Activated naive CD8-positive, alpha-beta T cell treated with anti-CD3 and anti-CD28 coated beads, Interleukin-2, amount 10 ng/mL, durations not matched to agents 7 days and 5 days (primary cell): Measurements from ENCODE around the gene FILIP1L. TPM values are rescaled to one million over a fixed set of nuclear protein-coding genes. Genes with fewer than 3 reads are reported as not detected.

Experiments
- ATAC-seq: fragments of 150-1000 bp; cut with Tn5 transposase; one replicate; pipeline ENCODE4 v1.10.0; 2021; ENCODE audit warnings: low read depth, moderate library complexity
- POLR2A ChIA-PET: fragments of 350-600 bp; sonication (Branson Sonifier 250); formaldehyde crosslinking; loops from one replicate; lab custom pipeline; 2021; ENCODE audit warnings: antibody characterized with exemption; lab: Charles Lee
- DNase-seq: peaks from one replicate; pipeline ENCODE4 v3.0.0; 2021
- H3K27ac Mint-ChIP-seq: one replicate; pipeline ENCODE4 v1.8.0; 2022; ENCODE audit warnings: mild to moderate bottlenecking, mixed read lengths
- H3K27me3 Mint-ChIP-seq: one replicate; pipeline ENCODE4 v1.8.0; 2022; ENCODE audit warnings: mild to moderate bottlenecking, moderate library complexity, mixed read lengths
- H3K36me3 Mint-ChIP-seq: one replicate; pipeline ENCODE4 v1.8.0; 2021; ENCODE audit warnings: mild to moderate bottlenecking, mixed read lengths
- H3K4me1 Mint-ChIP-seq: one replicate; pipeline ENCODE4 v1.8.0; 2021; ENCODE audit warnings: mixed read lengths
- H3K4me3 Mint-ChIP-seq: one replicate; pipeline ENCODE4 v1.8.0; 2022; ENCODE audit warnings: mild to moderate bottlenecking, moderate library complexity, mixed read lengths
- H3K9me3 Mint-ChIP-seq: one replicate; pipeline ENCODE4 v1.8.0; 2021; ENCODE audit warnings: mixed read lengths
- total RNA-seq, 2 experiments: library from RNA; stranded (reverse); gene quantifications; one replicate each; pipeline ENCODE4 v1.2.3, GENCODE V29; 2021

The FILIP1L gene
- total RNA-seq, 2 experiments from 2014 or later, result 2.0 to 2.4 TPM

DNA sequence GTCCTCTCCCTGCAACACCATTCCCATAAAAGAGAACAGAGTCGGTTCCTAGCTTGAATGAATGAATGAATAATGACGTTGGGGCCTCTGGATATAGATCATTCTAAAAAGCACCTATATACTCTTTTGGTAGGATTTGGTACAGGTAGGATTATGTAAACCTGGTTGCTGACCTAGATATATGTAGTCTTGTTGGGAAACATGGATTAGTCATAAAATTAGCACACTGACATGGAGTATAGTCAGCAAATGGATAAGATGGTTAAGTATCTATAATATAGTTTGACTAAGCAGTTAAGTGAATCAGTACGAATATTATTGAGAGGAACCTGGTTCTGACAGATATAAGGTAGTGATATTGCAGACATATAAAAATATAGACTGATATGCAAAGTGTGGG lies 142.5 kb downstream of the FILIP1L start:
- Mint-ChIP-seq H3K9me3 (no peaks in the 10 kb centered on the region), H3K4me1 (peaks cover 10% of the 10 kb centered on the region), H3K27me3 (no peaks in the 10 kb centered on the region), H3K4me3 (no peak overlapping the region), H3K27ac (no peak overlapping the region), H3K36me3 (peaks cover 7% of the 10 kb centered on the region)
- DNase-seq (no peak), ATAC-seq (no peak)
- POLR2A ChIA-PET, result no interaction called here

DNA sequence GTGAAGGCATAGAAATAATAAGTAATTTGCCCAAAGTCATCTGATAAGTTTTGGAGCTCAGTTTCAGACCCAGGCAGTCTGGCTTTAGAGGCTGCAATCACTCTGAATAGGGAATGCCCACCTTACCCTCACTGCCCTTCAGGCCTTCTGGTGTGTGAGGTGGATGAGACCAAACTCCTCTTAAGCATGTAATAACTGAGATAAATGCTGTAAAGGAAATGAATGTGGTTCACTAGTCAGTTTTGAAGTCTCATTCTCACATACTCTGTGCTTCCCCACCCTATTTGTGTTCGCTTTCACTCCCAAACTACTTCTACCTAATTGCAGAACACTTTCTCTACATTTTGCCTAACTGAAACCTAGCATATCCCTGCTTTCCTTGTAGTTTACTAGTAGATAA lies 144.1 kb downstream of the FILIP1L start:
- Mint-ChIP-seq H3K4me3 (peak overlapping the region; percentile 29), H3K9me3 (no peaks in the 10 kb centered on the region), H3K27ac (peak overlapping the region; percentile 71), H3K27me3 (no peaks in the 10 kb centered on the region), H3K4me1 (peaks cover 10% of the 10 kb centered on the region), H3K36me3 (peaks cover 5% of the 10 kb centered on the region)
- POLR2A ChIA-PET, result no interaction called here
- no peak for DNase-seq
- peak; percentile 54 for ATAC-seq

DNA sequence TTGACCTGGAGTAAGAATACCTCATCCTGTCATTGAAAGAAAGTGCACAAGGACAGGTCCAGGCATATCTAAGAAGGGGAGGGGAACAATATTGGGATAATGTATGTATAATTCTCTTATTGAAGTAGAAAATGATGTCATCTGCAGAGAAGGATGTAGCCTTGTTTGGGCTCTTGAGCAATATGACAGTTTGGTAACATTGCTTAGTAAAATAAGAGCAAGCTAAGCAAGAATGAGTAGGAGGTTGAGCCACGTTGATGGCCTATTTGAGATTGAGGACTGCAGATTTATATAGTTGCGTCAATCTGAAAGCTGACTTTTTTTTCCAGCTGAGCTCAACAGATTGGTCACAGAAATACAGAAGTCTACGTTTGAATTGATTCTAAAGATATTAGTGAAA lies 145.2 kb downstream of the FILIP1L start:
- POLR2A ChIA-PET, result no interaction called here
- Mint-ChIP-seq H3K36me3 (peaks cover 5% of the 10 kb centered on the region), H3K27me3 (no peaks in the 10 kb centered on the region), H3K9me3 (no peaks in the 10 kb centered on the region), H3K4me3 (no peak overlapping the region), H3K27ac (no peak overlapping the region), H3K4me1 (peaks cover 10% of the 10 kb centered on the region)
- ATAC-seq (no peak), DNase-seq (no peak)

DNA sequence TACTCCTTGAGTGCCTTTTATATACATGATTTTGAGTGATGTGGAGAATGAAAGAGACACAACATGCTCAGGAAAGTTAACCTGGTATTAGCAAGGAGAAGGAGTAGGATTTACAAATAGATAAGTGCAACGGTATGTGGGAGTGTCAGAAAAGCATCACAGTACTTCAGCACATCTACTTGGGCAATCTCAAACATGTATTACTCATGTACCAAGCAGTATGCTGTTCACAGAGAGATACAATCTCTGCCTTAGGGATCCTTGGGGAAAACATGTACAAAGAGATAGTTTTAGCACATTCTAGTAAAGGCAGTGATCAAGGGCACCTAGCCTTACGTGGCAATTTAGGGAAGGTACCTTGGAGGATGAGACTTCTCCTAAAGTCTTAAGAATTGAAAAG lies 146.5 kb downstream of the FILIP1L start:
- Mint-ChIP-seq H3K4me3 (no peak overlapping the region), H3K27ac (no peak overlapping the region), H3K36me3 (peaks cover 7% of the 10 kb centered on the region), H3K27me3 (no peaks in the 10 kb centered on the region), H3K9me3 (no peaks in the 10 kb centered on the region), H3K4me1 (peaks cover 10% of the 10 kb centered on the region)
- POLR2A ChIA-PET, result no interaction called here
- no peak for DNase-seq
- no peak for ATAC-seq

DNA sequence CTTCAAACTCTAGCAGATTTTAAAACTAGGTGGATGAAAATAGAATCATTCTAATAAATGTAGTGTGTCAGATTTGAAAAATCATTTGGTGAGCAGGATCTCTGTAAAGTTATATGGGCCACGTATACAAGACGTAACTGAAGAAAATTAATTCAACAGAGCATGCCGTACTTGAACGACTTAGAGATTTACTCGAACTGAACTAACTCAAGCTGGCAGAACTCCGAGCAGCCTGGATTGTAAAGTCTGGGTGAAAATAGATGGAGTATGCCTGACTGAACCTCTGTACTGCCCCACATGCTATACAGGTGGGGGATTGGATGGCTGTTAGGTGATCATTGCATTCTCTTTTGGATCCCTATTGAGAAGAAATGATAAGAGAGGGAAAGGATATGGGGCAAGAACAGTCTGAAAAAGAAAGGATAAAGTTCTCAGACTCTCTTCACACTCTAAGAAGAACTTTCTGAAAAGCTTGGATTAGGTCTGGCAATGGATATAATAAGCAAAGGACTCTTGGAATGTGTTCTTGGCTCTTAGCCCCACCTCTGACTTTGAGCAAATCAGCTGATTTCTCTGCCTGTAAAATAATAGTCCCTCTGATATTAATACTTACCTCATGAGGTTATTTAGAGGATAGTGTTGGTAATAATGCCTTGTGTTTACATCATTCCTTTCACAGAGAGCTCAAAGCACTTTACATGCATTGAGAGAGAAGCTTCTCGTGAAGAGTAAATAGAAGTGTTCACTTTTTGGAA lies 147.5 kb downstream of the FILIP1L start:
- H3K9me3 Mint-ChIP-seq, result no peaks in the 10 kb centered on the region

DNA sequence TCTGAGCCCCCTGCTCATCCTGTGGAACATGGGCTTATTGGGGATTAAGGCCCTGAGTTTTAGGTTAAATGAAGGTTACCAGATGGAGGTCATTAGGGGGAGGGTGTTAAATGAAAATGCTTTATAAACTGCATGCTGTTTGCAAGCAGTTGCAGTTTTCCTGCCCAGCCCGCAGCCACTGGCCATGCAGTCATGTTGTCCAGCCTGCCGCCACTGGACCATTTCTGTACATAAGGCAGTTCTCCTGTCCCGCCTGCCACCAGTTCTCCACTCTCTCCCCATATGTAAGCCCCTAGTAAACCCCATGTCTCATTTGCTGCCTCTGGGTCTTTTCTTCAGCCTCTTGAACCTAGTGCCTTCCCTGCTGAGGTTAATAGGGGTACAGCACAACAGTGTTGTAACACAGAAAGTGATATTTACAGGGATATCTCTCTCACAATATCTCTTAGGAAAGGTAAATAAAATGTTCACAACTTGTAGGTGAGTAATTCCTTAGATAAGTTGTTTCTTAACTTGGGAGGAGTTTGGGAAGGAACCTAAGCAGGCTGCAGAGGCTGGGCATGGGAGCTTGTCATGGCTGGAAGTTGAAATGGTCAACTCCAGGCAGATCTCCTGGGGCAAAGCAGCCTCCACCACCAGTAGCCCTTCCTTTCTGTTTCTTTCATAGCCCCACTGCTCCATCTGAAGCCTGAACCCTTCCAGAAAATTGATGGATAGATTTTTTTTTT lies 148.5 kb downstream of the FILIP1L start:
- H3K27me3 Mint-ChIP-seq, result no peaks in the 10 kb centered on the region
- POLR2A ChIA-PET, result no interaction called here
- H3K4me1 Mint-ChIP-seq, result peaks cover 14% of the 10 kb centered on the region
- no peak for ATAC-seq
- H3K27ac Mint-ChIP-seq, result no peak overlapping the region
- no peak overlapping the region for H3K4me3 Mint-ChIP-seq
- peaks cover 7% of the 10 kb centered on the region for H3K36me3 Mint-ChIP-seq
- no peak for DNase-seq
- no peaks in the 10 kb centered on the region for H3K9me3 Mint-ChIP-seq

More for the DNA sequence above, 147.5 kb downstream of the FILIP1L start:
- DNase-seq (no peak), ATAC-seq (no peak)
- H3K27ac Mint-ChIP-seq, result no peak overlapping the region
- POLR2A ChIA-PET, result no interaction called here
- no peak overlapping the region for H3K4me3 Mint-ChIP-seq
- H3K36me3 Mint-ChIP-seq, result peaks cover 7% of the 10 kb centered on the region
- H3K27me3 Mint-ChIP-seq, result no peaks in the 10 kb centered on the region
- peaks cover 13% of the 10 kb centered on the region for H3K4me1 Mint-ChIP-seq

DNA sequence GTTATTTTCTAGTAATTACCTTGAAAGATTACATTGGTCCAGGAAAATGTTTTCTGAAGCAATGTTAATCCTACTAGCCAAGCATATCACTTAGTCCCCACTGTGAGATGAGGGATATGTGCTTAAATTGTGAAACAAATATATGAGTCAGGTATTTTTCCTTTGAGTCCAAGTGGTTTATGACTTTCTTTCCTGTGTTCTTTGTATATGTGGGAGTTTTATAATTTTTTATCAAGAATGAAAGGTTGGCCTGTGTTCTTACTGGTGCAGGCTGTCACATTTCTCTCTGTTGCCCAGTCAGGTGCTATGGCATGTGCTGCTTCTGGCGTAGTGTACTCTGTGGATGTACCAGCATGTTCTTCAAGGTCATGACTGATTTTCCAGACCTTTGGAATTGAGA lies 149.2 kb downstream of the FILIP1L start:
- DNase-seq (no peak), ATAC-seq (no peak)
- no peaks in the 10 kb centered on the region for H3K9me3 Mint-ChIP-seq
- H3K4me3 Mint-ChIP-seq, result no peak overlapping the region
- no peak overlapping the region for H3K27ac Mint-ChIP-seq
- H3K27me3 Mint-ChIP-seq, result no peaks in the 10 kb centered on the region
- peaks cover 4% of the 10 kb centered on the region for H3K36me3 Mint-ChIP-seq
- H3K4me1 Mint-ChIP-seq, result peaks cover 8% of the 10 kb centered on the region
- POLR2A ChIA-PET, result no interaction called here

DNA sequence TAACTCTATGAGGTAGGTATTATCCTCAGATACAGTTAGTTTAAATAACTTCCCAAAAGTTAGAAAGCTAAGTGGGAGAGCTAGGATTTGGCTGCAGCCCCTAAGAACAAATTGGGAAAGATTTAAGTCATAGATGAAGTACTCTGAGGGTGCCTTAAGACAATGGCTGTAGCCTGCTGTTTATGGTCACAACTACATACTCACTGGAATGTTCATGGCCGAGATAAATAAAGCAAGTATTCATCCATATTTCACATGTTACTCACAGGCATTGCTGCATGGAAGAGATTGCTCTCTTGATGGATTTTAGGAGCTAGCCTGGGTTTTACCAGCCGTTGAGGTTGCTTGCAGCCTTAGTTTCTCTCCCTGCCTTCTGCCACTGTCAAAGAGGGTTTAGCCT lies 151.6 kb downstream of the FILIP1L start:
- H3K27ac Mint-ChIP-seq, result no peak overlapping the region
- no peak for ATAC-seq
- H3K36me3 Mint-ChIP-seq, result peaks cover 6% of the 10 kb centered on the region
- no peaks in the 10 kb centered on the region for H3K27me3 Mint-ChIP-seq
- no peak for DNase-seq
- no peak overlapping the region for H3K4me3 Mint-ChIP-seq
- H3K9me3 Mint-ChIP-seq, result no peaks in the 10 kb centered on the region
- peaks cover 7% of the 10 kb centered on the region for H3K4me1 Mint-ChIP-seq
- POLR2A ChIA-PET, result no interaction called here

DNA sequence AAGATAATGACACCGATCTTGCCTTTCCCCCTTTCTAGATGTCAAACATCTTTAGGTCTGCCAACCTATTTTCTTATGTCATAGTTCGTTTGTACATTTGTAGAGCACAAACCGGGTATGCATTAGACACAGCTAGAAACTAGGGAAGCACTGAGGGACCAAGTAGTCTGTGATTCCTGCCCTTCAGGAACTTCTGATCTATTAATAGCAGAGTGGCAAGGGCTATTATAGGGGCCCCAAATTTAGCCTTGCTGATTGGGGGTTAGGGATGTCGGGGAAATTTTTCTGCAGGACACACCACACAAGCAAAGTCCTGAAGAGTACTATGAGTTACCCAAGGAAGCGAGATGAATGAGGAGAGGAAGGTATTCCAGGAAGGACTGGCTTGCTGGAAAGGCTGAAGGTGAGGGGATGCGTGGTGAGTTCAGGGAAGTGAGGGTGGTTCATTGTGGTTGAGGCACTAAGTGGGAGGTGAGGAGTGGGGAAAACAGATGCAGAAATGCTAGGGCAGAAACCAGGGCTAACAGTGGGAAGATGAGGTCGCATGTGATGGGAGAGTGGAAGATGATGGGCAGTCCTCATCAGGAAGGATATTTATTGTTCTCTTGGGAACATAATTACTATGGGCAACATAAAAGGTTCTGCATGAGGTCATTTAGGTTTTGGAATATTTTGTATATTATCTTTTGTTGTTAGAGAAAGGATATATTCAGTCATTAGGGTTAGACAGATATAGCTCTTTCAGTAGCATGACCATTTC lies 152.4 kb downstream of the FILIP1L start:
- no peak overlapping the region for H3K27ac Mint-ChIP-seq
- H3K4me1 Mint-ChIP-seq, result peaks cover 7% of the 10 kb centered on the region
- ATAC-seq (no peak), DNase-seq (no peak)
- no peaks in the 10 kb centered on the region for H3K9me3 Mint-ChIP-seq
- no peak overlapping the region for H3K4me3 Mint-ChIP-seq
- no peaks in the 10 kb centered on the region for H3K27me3 Mint-ChIP-seq
- peaks cover 4% of the 10 kb centered on the region for H3K36me3 Mint-ChIP-seq
- POLR2A ChIA-PET, result no interaction called here

DNA sequence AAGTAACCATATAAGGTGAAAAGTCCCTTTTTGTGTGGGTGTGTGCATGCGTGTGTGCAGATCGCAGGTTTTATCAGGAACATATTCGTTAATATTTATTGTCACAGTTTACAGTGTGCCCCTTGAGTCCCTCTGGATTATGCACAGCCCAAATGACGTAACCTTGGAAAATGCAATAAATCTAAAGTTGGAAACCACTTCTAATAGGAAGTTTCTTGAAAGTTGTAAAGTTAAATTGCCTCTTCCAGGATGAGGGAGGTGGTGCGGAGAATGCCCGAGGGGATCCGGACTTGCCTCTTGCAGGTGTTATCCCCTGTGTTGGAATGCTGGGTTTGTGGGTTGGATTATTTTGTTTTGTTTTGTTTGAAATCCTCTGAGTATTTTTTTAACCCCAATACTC lies 153.4 kb downstream of the FILIP1L start:
- peaks cover 4% of the 10 kb centered on the region for H3K36me3 Mint-ChIP-seq
- H3K27ac Mint-ChIP-seq, result no peak overlapping the region
- no peak for ATAC-seq
- no peaks in the 10 kb centered on the region for H3K27me3 Mint-ChIP-seq
- POLR2A ChIA-PET, result no interaction called here
- no peaks in the 10 kb centered on the region for H3K9me3 Mint-ChIP-seq
- peaks cover 7% of the 10 kb centered on the region for H3K4me1 Mint-ChIP-seq
- no peak overlapping the region for H3K4me3 Mint-ChIP-seq
- no peak for DNase-seq

DNA sequence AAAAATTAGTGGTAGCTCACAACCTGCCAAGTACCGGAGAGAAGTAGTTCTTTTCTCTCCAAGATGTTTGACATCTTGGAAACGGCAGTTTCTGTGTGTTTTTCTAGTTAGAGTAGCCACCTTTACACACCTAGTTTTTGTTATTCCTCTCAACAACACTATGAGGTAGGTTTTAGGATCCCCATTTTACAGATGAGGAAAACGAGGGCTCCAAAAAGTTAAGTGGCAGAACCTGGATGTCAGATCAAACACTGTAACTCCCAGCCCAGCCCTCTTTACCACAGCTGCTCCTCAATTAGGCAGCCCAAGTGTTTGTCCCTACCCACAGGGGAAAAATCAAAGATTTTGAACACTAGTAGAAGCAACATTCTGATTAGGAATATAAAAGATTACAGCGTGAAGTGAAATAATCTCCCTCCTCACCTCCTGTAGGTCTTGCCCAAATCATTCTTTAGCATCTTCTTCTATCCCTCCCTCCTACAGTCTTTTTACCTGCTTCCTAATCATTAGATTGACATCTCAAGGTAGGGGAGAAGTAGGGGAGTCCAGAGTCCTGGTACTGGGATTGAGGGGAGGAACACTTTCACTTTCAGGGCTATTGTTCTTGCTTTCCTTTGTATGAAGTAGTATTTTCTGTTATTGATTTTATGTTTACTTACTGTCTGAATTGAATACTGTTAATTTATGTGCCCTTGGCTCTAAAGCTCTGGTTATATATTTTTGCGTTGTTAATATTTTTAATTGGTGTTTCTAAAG lies 154.0 kb downstream of the FILIP1L start:
- H3K36me3 Mint-ChIP-seq, result peaks cover 4% of the 10 kb centered on the region
- H3K27me3 Mint-ChIP-seq, result no peaks in the 10 kb centered on the region
- POLR2A ChIA-PET, result no interaction called here
- H3K9me3 Mint-ChIP-seq, result no peaks in the 10 kb centered on the region
- no peak overlapping the region for H3K27ac Mint-ChIP-seq
- no peak for DNase-seq
- no peak for ATAC-seq
- peaks cover 7% of the 10 kb centered on the region for H3K4me1 Mint-ChIP-seq
- H3K4me3 Mint-ChIP-seq, result no peak overlapping the region

DNA sequence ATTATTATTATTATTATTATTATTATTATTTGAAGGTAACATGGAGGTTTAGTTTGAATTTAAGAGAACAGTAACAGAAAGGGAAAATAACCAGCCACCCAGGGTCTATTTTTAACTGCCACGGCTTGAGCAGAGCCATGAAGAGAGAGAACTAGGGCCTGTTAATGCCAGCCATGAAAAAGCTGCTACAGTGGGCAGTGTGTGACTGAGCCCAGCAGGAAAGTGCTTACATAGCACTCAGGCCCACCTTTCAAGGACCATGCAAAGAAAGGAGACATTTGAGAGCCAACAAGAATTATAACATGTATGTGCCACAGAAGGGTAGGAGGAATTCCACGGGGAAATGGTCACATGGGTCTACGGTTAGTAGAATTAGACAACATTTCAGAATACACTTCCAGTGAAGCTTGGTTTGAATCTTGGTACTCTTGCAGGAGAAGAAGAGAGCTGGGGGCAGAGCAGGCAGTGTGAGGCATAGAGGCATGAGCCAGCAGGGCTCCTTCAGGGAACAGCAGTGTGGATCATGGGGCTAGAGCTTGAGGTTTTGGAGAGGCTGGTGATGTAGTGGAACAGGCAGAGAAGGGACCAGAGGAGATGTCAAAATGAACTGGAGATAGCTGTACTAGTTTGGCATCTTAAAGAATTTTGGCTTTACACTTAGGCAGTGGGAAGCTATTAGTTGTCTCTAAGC lies 155.9 kb downstream of the FILIP1L start:
- no peak for ATAC-seq
- Mint-ChIP-seq H3K27ac (no peak overlapping the region), H3K36me3 (peaks cover 4% of the 10 kb centered on the region), H3K9me3 (no peaks in the 10 kb centered on the region), H3K4me3 (no peak overlapping the region), H3K4me1 (peaks cover 11% of the 10 kb centered on the region), H3K27me3 (no peaks in the 10 kb centered on the region)
- DNase-seq, result no peak
- POLR2A ChIA-PET, result no interaction called here
